Measurements from ENCODE around the gene G2E3. TPM values are rescaled to one million over a fixed set of nuclear protein-coding genes. Genes with fewer than 3 reads are reported as not detected.

Gene G2E3
- total RNA-seq, 1 donor from 2014 or later: 135 TPM

DNA sequence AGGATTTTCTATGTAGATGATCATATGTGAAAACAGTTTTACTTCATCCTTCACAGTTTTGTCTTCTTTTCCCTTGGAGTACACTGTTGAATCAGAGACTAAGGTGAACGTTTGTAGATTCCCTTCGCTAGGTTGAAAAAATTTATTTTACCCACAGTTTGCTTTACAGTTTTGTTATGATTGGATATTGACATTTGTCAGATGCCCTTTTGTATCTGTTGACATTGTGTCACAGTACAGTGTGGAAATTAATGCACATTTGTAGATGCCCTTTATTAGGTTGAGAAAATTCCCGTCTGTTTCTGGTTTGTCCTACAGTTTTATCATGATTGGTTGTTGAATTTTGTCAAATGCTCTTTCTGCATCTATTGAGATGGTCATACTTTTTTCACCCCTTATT, 13.3 kb downstream of the G2E3 start:
- peaks cover 99% of the 10 kb centered on the region for H4K20me1 ChIP-seq (ENCODE audit: low read depth)
- TF ChIP-seq EZH2 (IDR thresholded peaks at IDR 0.05) (no peak), EZH2phosphoT487 (IDR thresholded peaks at IDR 0.05) (no peak)
- TF ChIP-seq, protein P1, sequence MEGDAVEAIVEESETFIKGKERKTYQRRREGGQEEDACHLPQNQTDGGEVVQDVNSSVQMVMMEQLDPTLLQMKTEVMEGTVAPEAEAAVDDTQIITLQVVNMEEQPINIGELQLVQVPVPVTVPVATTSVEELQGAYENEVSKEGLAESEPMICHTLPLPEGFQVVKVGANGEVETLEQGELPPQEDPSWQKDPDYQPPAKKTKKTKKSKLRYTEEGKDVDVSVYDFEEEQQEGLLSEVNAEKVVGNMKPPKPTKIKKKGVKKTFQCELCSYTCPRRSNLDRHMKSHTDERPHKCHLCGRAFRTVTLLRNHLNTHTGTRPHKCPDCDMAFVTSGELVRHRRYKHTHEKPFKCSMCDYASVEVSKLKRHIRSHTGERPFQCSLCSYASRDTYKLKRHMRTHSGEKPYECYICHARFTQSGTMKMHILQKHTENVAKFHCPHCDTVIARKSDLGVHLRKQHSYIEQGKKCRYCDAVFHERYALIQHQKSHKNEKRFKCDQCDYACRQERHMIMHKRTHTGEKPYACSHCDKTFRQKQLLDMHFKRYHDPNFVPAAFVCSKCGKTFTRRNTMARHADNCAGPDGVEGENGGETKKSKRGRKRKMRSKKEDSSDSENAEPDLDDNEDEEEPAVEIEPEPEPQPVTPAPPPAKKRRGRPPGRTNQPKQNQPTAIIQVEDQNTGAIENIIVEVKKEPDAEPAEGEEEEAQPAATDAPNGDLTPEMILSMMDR (IDR thresholded peaks at IDR 0.05): no peak
- no peaks in the 10 kb centered on the region for H3K4me1 Mint-ChIP-seq

DNA sequence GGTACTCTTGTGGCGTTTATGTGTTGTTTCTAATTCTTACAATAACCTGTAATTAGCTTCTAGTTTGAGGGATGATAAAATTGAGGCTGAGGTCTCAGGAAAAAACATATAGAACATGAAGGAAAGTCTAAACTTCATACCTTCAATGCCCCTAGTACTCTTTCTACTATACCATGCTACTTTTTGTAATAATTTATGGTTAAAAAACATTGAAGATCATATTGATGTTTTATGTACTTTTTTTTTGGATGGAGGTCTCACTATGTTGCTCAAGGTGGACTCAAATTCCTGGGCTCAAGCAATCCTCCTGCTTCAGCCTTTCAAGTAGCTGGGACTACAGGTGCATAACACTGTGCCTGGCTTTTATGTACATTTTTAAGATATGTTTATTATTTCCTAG, 13.8 kb downstream of the G2E3 start:
- Histone ChIP-seq H3K4me3 (no peak overlapping the region), H3K36me3 (no peaks in the 10 kb centered on the region), H2AFZ (replicated peaks) (no peak overlapping the region), H3K9ac (no peak overlapping the region), H3K4me2 (no peak overlapping the region), H3K27ac (no peak overlapping the region), H3K4me1 (peaks cover 36% of the 10 kb centered on the region), H3K9me3 (ENCODE audit: low read depth) (no peaks in the 10 kb centered on the region), H3K79me2 (ENCODE audit: low read depth) (peaks cover 100% of the 10 kb centered on the region), H3F3A (ENCODE audit: low read depth) (peaks cover 10% of the 10 kb centered on the region), H4K20me1 (ENCODE audit: low read depth) (peaks cover 99% of the 10 kb centered on the region), H3K27me3 (no peaks in the 10 kb centered on the region)
- no peak overlapping the region for H3K4me3 Mint-ChIP-seq
- no peaks in the 10 kb centered on the region for H3K4me1 Mint-ChIP-seq
- H3K9me3 Mint-ChIP-seq: peaks cover 79% of the 10 kb centered on the region
- no peak for DNase-seq (ENCODE audit: low spot score)
- H3K27ac Mint-ChIP-seq: no peak overlapping the region
- peaks cover 3% of the 10 kb centered on the region for H3K27me3 Mint-ChIP-seq (ENCODE audit: insufficient read depth, low read depth)
- H3K36me3 Mint-ChIP-seq: peaks cover 81% of the 10 kb centered on the region
- TF ChIP-seq EZH2phosphoT487 (IDR thresholded peaks at IDR 0.05) (no peak), EZH2 (IDR thresholded peaks at IDR 0.05) (no peak)
- TF ChIP-seq, protein P1 (IDR thresholded peaks at IDR 0.05): no peak

More for the DNA sequence above, 13.3 kb downstream of the G2E3 start:
- no peak for DNase-seq (ENCODE audit: low spot score)
- Histone ChIP-seq H3K4me2 (no peak overlapping the region), H3K27me3 (no peaks in the 10 kb centered on the region), H2AFZ (replicated peaks) (no peak overlapping the region), H3K79me2 (ENCODE audit: low read depth) (peaks cover 100% of the 10 kb centered on the region), H3F3A (ENCODE audit: low read depth) (peaks cover 10% of the 10 kb centered on the region), H3K9ac (no peak overlapping the region), H3K36me3 (no peaks in the 10 kb centered on the region), H3K4me1 (peaks cover 39% of the 10 kb centered on the region), H3K9me3 (ENCODE audit: low read depth) (no peaks in the 10 kb centered on the region), H3K27ac (no peak overlapping the region), H3K4me3 (no peak overlapping the region)
- Mint-ChIP-seq H3K27me3 (ENCODE audit: insufficient read depth, low read depth) (peaks cover 3% of the 10 kb centered on the region), H3K4me3 (no peak overlapping the region), H3K36me3 (peaks cover 81% of the 10 kb centered on the region), H3K27ac (no peak overlapping the region), H3K9me3 (peaks cover 80% of the 10 kb centered on the region)

DNA sequence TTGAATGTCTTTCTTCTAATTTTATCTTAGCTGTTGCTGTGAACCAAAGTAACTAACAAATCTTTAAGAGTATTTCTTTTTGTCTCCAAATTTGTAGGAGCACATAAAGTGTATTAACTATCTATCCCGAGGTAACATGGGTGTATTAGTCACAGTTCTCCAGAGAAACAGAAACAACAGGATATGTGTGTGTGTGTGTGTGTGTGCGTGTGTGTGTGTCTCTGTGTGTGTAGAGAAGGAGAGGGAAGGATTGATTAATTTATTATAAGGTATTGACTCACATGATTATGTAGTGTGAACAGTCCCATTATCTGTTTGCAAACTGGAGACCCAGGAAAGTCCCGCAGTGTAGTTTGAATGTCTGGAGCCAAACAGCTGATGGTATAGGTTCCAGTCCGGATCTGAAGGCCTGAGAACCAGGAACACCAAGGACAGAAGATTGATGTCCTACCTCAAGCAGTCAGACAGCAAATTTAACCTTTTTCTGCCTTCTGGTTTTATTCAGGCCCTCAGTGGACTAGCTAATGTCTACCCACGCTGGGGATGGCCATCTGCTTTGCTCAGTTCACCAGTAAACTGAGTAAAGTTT, 14.4 kb downstream of the G2E3 start:
- Histone ChIP-seq H3K4me1 (peaks cover 31% of the 10 kb centered on the region), H3K9ac (no peak overlapping the region), H3K27ac (no peak overlapping the region), H3F3A (ENCODE audit: low read depth) (peaks cover 10% of the 10 kb centered on the region), H4K20me1 (ENCODE audit: low read depth) (peaks cover 94% of the 10 kb centered on the region), H3K9me3 (ENCODE audit: low read depth) (no peaks in the 10 kb centered on the region), H3K4me2 (no peak overlapping the region), H3K79me2 (ENCODE audit: low read depth) (peaks cover 100% of the 10 kb centered on the region), H3K27me3 (no peaks in the 10 kb centered on the region), H3K4me3 (no peak overlapping the region), H3K36me3 (no peaks in the 10 kb centered on the region), H2AFZ (replicated peaks) (no peak overlapping the region)
- Mint-ChIP-seq H3K36me3 (peaks cover 80% of the 10 kb centered on the region), H3K9me3 (peaks cover 79% of the 10 kb centered on the region), H3K27ac (no peak overlapping the region), H3K4me3 (no peak overlapping the region), H3K4me1 (no peaks in the 10 kb centered on the region), H3K27me3 (ENCODE audit: insufficient read depth, low read depth) (peaks cover 3% of the 10 kb centered on the region)
- no peak for DNase-seq (ENCODE audit: low spot score)
- TF ChIP-seq, protein P1 (IDR thresholded peaks at IDR 0.05): no peak
- TF ChIP-seq EZH2phosphoT487 (IDR thresholded peaks at IDR 0.05) (no peak), EZH2 (IDR thresholded peaks at IDR 0.05) (no peak)

Data from neural progenitor cell (in vitro differentiated cells).